ENCODE measurements around the gene KCNJ9.

KCNJ9 gene

DNA sequence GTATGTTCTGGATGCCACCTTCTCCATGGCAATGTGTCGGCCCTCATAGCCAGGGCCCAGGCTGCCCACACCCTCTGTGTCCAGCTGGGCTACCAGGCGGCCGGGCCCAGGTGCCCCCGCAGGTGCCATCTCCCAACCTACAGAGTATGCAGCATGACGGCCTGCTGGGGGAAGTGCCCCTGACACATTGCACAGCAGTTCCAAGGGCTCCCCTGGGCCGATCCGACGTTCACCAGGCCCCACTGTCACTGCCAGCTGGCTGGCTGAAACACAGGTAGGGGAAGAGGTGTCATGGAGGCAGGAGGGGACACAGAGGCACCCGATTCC, 11.7 kb downstream of the KCNJ9 start:
- H3K4me1 ChIP-seq (ENCODE audit: insufficient read depth, low read length, poor library complexity, severe bottlenecking), result peaks cover 14% of the 10 kb centered on the region
- no peak overlapping the region for H2AFZ ChIP-seq (ENCODE audit: low read length)
- TF ChIP-seq, protein P1, sequence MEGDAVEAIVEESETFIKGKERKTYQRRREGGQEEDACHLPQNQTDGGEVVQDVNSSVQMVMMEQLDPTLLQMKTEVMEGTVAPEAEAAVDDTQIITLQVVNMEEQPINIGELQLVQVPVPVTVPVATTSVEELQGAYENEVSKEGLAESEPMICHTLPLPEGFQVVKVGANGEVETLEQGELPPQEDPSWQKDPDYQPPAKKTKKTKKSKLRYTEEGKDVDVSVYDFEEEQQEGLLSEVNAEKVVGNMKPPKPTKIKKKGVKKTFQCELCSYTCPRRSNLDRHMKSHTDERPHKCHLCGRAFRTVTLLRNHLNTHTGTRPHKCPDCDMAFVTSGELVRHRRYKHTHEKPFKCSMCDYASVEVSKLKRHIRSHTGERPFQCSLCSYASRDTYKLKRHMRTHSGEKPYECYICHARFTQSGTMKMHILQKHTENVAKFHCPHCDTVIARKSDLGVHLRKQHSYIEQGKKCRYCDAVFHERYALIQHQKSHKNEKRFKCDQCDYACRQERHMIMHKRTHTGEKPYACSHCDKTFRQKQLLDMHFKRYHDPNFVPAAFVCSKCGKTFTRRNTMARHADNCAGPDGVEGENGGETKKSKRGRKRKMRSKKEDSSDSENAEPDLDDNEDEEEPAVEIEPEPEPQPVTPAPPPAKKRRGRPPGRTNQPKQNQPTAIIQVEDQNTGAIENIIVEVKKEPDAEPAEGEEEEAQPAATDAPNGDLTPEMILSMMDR (conservative IDR thresholded peaks at IDR 0.05; ENCODE audit: low read length), result no peak
- TF ChIP-seq EZH2phosphoT487 (IDR thresholded peaks at IDR 0.05; ENCODE audit: borderline replicate concordance), result no peak
- no peaks in the 10 kb centered on the region for H3K9me2 ChIP-seq (replicated peaks; ENCODE audit: low read depth, low read length)
- H3K4me2 ChIP-seq (ENCODE audit: low read depth, low read length, poor library complexity, severe bottlenecking), result no peak overlapping the region
- H3K79me2 ChIP-seq (ENCODE audit: insufficient read depth, low read length), result peaks cover 16% of the 10 kb centered on the region; the same call in 1 of the 2 replicates
- no peaks in the 10 kb centered on the region for H3K27me3 ChIP-seq (ENCODE audit: insufficient read depth, low read length, poor library complexity, severe bottlenecking)
- no peaks in the 10 kb centered on the region for H3K9me3 ChIP-seq (ENCODE audit: insufficient read depth, low read depth, low read length)
- peaks cover 3% of the 10 kb centered on the region; the same call in 1 of the 2 replicates for H3K36me3 ChIP-seq (ENCODE audit: insufficient read depth, low read length)
- no peaks in the 10 kb centered on the region for H4K20me1 ChIP-seq (ENCODE audit: insufficient read depth, low read length, poor library complexity, severe bottlenecking)
- no peak overlapping the region for H3K4me3 ChIP-seq (ENCODE audit: low read length, poor library complexity, severe bottlenecking)
- H3K9ac ChIP-seq (ENCODE audit: low read depth, low read length, poor library complexity, severe bottlenecking), result no peak overlapping the region
- no peaks in the 10 kb centered on the region for H3F3A ChIP-seq (ENCODE audit: low read depth)

DNA sequence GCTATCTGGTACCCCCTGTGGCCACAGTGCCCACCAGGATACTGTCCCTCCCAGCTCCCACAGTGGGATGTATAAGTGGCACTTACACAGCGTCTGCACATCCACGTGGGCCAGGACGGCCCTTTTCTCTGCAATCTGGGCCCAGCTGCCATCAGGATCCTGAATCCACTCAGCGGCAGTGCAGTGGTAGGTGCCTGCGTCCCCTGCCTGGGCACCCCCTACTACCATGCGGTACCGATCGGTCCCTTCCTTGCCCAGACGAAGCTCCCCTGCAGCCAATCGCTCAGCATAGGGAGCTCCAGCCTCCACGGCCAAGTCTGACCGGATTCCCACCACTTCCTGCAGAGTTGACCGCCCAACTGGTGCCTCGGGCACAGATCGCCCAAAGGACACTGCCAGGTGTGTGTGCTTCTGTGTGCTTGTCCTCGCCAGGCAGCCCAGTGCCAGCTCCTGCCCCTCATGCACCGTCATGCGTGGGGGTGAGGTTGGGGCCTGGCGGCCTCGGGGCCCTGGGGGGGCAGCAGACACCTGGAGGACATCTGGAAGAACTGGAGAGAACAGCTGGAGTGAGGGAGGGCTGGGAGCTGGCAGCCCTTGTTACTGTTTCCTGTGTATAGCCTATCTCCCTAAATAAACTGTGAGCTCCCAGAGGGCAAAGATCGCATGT, 12.4 kb downstream of the KCNJ9 start:
- Histone ChIP-seq H3K4me2 (ENCODE audit: low read depth, low read length, poor library complexity, severe bottlenecking) (no peak overlapping the region), H3K36me3 (ENCODE audit: insufficient read depth, low read length) (peaks cover 3% of the 10 kb centered on the region; the same call in 1 of the 2 replicates), H3K79me2 (ENCODE audit: insufficient read depth, low read length) (peaks cover 18% of the 10 kb centered on the region; the same call in 1 of the 2 replicates), H2AFZ (ENCODE audit: low read length) (no peak overlapping the region), H3K9ac (ENCODE audit: low read depth, low read length, poor library complexity, severe bottlenecking) (no peak overlapping the region), H3K27me3 (ENCODE audit: insufficient read depth, low read length, poor library complexity, severe bottlenecking) (no peaks in the 10 kb centered on the region), H3K9me2 (replicated peaks; ENCODE audit: low read depth, low read length) (no peaks in the 10 kb centered on the region), H4K20me1 (ENCODE audit: insufficient read depth, low read length, poor library complexity, severe bottlenecking) (no peaks in the 10 kb centered on the region), H3K9me3 (ENCODE audit: insufficient read depth, low read depth, low read length) (no peaks in the 10 kb centered on the region), H3K4me1 (ENCODE audit: insufficient read depth, low read length, poor library complexity, severe bottlenecking) (peaks cover 14% of the 10 kb centered on the region), H3K4me3 (ENCODE audit: low read length, poor library complexity, severe bottlenecking) (no peak overlapping the region), H3F3A (ENCODE audit: low read depth) (no peaks in the 10 kb centered on the region)
- no peak for TF ChIP-seq EZH2phosphoT487 (IDR thresholded peaks at IDR 0.05; ENCODE audit: borderline replicate concordance)
- TF ChIP-seq, protein P1 (conservative IDR thresholded peaks at IDR 0.05; ENCODE audit: low read length), result no peak

DNA sequence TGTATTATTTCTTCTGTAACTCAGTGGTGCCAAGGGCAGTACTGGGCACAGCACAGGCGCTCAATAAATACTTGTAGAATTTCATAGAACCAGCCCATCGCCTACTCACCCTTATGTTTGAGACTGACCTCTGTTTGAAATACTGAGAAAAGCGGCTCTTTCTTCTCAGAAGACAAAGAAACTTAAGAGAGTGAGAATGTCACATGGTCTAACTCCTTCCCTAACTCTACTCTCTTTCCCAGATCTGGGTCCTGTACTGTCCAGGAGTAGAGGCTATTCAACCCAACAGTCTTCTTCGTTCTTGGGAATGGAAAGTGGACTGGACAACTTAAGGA, 12.9 kb downstream of the KCNJ9 start:
- peaks cover 3% of the 10 kb centered on the region; the same call in 1 of the 2 replicates for H3K36me3 ChIP-seq (ENCODE audit: insufficient read depth, low read length)

More for the DNA sequence above, 12.9 kb downstream of the KCNJ9 start:
- Histone ChIP-seq H3K4me1 (ENCODE audit: insufficient read depth, low read length, poor library complexity, severe bottlenecking) (peaks cover 16% of the 10 kb centered on the region), H3K9me2 (replicated peaks; ENCODE audit: low read depth, low read length) (no peaks in the 10 kb centered on the region), H3F3A (ENCODE audit: low read depth) (no peaks in the 10 kb centered on the region), H3K79me2 (ENCODE audit: insufficient read depth, low read length) (peaks cover 18% of the 10 kb centered on the region; the same call in 1 of the 2 replicates), H2AFZ (ENCODE audit: low read length) (no peak overlapping the region), H3K9ac (ENCODE audit: low read depth, low read length, poor library complexity, severe bottlenecking) (no peak overlapping the region), H3K4me3 (ENCODE audit: low read length, poor library complexity, severe bottlenecking) (no peak overlapping the region), H3K27me3 (ENCODE audit: insufficient read depth, low read length, poor library complexity, severe bottlenecking) (no peaks in the 10 kb centered on the region), H3K9me3 (ENCODE audit: insufficient read depth, low read depth, low read length) (no peaks in the 10 kb centered on the region), H3K4me2 (ENCODE audit: low read depth, low read length, poor library complexity, severe bottlenecking) (no peak overlapping the region), H4K20me1 (ENCODE audit: insufficient read depth, low read length, poor library complexity, severe bottlenecking) (no peaks in the 10 kb centered on the region)
- no peak for TF ChIP-seq EZH2phosphoT487 (IDR thresholded peaks at IDR 0.05; ENCODE audit: borderline replicate concordance)
- TF ChIP-seq, protein P1 (conservative IDR thresholded peaks at IDR 0.05; ENCODE audit: low read length), result no peak
